ENCODE results near the gene SAMD4A.

DNA sequence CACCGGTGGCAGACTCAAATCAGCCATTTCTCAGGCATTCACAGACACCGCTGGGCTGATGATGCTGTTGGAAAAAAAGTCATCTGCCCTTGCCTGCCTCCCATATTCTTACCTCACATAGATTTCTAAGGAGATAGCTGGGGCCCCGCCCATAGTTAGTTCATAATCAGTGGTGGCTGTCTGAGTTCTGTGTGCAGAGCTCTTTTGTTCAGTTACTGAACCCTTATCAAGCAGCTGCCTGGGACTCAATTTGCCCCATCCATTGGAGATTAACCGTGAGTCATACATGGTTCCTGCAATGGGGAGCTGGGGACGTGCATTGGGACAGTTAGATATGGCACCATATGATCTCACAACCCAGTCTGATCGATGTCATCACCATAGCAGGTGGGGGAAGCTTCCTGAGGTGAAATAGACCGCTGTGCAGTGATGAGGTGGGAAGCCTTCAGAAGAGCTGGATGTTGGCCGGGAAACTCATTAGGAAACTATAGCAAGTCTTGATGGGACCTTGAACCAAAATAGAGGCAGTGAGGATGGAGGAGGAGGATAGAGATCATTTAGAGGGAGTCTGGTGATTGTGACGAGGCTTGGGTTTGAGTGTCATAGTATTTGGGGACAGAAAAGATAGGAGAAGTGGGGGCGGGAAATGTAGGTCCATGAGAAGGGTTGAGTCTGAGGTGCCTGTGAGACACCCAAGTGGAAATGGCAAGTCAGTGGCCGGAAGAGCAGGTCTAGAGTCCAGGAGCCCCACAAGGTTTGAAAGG lies 187.9 kb downstream of the SAMD4A start:
- TF ChIP-seq, protein P1, sequence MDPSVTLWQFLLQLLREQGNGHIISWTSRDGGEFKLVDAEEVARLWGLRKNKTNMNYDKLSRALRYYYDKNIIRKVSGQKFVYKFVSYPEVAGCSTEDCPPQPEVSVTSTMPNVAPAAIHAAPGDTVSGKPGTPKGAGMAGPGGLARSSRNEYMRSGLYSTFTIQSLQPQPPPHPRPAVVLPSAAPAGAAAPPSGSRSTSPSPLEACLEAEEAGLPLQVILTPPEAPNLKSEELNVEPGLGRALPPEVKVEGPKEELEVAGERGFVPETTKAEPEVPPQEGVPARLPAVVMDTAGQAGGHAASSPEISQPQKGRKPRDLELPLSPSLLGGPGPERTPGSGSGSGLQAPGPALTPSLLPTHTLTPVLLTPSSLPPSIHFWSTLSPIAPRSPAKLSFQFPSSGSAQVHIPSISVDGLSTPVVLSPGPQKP (IDR thresholded peaks at IDR 0.05; ENCODE audit: borderline replicate concordance, low read depth, low read length), result no peak
- TF ChIP-seq, protein P2, sequence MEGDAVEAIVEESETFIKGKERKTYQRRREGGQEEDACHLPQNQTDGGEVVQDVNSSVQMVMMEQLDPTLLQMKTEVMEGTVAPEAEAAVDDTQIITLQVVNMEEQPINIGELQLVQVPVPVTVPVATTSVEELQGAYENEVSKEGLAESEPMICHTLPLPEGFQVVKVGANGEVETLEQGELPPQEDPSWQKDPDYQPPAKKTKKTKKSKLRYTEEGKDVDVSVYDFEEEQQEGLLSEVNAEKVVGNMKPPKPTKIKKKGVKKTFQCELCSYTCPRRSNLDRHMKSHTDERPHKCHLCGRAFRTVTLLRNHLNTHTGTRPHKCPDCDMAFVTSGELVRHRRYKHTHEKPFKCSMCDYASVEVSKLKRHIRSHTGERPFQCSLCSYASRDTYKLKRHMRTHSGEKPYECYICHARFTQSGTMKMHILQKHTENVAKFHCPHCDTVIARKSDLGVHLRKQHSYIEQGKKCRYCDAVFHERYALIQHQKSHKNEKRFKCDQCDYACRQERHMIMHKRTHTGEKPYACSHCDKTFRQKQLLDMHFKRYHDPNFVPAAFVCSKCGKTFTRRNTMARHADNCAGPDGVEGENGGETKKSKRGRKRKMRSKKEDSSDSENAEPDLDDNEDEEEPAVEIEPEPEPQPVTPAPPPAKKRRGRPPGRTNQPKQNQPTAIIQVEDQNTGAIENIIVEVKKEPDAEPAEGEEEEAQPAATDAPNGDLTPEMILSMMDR (conservative IDR thresholded peaks at IDR 0.05; ENCODE audit: low read depth, low read length), result no peak
- TF ChIP-seq SMC3 (IDR thresholded peaks at IDR 0.05; ENCODE audit: low read depth, low read length) (no peak), MAFK (IDR thresholded peaks at IDR 0.05; ENCODE audit: low read depth, low read length) (no peak), MXI1 (IDR thresholded peaks at IDR 0.05; ENCODE audit: borderline replicate concordance, low read depth, low read length) (no peak)
- TF ChIP-seq, protein P3, sequence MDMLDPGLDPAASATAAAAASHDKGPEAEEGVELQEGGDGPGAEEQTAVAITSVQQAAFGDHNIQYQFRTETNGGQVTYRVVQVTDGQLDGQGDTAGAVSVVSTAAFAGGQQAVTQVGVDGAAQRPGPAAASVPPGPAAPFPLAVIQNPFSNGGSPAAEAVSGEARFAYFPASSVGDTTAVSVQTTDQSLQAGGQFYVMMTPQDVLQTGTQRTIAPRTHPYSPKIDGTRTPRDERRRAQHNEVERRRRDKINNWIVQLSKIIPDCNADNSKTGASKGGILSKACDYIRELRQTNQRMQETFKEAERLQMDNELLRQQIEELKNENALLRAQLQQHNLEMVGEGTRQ (IDR thresholded peaks at IDR 0.05; ENCODE audit: low read depth, low read length), result no peak
